DMS 273 (cell line): ENCODE measurements around the gene PSMD1.

Experiments used
- DNase-seq: peaks from one replicate; lab custom pipeline; 2025; ENCODE audit not compliant: unreplicated experiment; lab: John Stamatoyannopoulos, UW

Gene PSMD1

DNA sequence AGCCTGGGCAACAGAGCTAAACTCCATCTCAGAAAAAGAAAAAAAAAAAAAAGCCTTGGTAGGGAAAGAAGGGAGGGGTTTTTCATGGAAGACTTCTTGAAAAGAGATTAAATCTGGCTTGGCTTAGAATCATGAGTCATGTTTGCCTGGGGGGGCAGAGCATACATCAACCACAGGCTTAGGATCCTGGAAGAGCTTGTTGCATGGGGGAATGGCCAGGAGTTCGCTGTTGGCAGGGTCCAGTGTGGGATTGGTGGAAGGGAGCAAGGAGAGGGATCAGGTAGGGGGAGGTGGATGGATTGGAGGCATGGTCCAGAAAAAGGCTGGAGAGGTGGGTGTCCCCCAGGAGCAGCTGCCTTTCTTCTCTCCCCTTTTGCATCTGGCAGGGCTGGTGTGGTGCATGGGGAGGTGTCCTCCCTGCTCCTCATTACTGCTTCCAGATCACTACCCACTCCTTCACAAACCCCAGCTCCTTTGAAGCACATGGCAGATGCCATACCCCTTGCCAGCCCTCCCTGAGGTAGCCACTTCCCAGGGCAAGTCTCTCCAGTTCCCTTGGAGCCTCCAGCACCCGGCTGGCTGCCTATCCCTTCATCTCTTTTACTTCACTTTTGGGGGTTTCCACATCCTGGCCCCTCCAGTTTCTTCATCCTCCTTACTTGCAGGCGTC, 144.3 kb downstream of the PSMD1 start:
- DNase-seq = peak; percentile 22

DNA sequence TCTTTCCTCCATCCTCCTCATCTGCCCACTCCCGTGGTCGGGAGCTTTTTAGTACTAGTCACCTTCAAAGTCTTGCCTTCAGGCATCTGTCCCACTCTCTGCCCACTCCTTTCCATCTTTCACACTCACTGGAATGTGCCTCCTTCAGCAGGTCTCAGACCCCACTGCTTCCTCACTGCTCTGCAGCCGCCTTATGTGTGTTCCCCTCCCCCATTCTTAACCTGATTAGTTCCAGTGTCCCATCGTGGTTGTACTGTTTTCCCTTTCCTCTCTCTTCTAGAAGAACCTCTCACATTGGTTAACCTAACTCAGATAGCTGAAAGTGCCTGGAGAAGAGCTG, 144.8 kb downstream of the PSMD1 start:
- DNase-seq = no peak

DNA sequence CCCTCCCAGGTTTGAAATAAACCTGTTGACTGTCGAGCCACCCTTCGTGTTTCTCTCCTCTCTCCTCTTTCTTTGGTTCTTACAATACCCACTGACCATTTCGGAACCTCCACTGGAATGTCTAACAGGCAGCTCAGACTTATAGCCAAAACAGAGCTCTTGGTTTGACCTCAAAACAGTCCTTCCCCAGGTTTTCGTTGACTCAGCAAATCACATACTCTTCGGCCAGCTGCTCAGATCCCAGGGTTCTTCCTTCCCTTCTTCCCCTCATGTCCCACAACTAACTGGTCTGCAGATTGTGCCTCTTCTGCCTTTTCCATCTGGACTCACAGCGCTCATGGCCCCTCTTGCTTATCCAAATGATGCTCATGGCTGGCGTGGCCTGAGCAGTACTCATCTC, 146.4 kb downstream of the PSMD1 start:
- DNase-seq = no peak

DNA sequence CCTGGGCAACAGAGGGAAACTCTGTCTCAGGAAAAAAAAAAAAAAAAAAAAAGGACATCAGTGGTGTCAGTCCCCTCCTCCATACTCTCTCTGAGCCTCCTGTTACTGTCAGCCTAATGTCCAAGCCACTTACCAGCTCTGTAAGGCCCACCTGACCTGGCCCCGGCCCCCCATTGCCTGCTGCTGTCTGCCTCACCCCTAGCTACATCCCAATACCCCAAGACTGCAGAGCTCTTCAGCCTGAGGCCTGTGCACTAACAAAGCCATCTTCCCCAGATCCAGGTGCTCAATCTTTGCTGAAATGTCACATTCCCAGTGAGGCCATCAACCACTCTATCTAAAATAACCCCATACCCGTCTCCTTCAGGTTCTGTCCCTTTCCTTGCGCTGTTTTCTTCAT, 147.5 kb downstream of the PSMD1 start:
- no peak for DNase-seq

DNA sequence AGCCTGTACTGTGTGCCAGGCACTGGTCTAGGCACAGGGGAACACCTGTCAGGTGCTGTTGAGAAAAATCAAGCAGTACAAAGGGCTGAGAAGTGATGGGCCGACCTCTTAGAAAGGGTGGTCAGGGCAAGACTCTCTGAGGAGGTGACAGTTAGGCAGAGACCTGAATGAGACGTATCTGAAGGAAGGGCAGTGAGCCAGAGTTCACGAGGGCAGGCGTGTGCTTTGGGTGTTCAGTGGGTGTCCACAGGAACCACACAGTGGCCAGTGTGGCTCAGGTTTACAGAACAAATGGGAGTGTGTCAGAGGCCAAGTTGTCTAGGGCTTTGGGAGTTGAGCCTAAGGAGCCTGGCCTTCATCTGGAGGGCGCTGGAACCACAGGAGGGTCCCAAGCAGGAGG, 147.9 kb downstream of the PSMD1 start:
- no peak for DNase-seq

DNA sequence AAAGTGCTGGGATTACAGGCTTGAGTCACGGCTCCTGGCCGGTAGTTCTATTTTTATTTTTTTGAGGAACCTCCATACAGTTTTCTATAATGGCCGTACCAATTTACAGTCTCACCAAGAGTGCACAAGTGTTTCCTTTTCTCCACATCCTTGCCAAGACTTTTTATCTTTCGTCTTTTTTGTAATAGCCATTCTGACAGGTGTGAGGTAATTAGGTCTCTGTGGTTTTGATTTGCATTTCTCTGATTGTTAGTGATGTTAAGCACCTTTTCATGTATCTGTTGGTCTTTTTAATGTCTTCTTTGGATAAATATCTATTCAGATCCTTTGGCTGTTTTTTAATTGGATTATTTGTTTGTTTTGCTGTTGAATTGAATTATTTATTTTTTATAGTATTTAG, 151.1 kb downstream of the PSMD1 start:
- no peak for DNase-seq

DNA sequence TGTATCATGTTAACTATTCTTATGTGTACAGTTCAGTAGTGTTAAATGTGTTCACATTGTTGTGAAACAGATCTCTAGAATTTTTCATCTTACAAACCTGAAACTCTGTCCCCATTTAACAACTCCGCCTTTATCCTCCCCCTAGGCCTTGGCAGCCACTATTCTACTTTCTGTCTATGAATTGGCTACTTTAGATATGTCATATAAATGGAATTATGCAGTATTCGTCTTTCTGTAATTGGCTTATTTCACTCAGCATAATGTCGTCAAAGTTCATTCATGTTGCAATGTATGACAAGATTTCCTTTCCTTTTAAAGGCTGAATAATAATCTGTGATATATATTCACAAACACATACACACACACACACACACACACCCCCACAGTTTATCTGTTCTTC, 154.1 kb downstream of the PSMD1 start:
- no peak for DNase-seq

DNA sequence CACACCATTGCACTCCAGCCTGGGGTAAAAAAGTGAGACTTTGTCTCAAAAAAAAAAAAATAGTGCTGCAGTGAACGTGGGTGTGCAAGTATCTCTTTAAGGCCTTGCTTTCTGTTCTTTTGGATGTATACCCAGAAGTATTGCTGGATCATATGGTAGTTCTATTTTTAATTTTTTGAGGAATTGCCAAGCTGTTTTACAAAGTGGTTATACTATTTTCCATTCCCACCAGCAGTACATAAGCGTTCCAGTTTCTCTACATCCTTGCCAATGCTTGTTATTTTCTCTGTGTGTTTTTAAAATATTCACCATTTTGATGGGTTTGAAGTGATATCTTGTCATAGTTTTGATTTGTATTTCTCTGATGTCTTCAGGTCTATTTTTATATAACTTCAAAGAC, 154.8 kb downstream of the PSMD1 start:
- DNase-seq = no peak

DNA sequence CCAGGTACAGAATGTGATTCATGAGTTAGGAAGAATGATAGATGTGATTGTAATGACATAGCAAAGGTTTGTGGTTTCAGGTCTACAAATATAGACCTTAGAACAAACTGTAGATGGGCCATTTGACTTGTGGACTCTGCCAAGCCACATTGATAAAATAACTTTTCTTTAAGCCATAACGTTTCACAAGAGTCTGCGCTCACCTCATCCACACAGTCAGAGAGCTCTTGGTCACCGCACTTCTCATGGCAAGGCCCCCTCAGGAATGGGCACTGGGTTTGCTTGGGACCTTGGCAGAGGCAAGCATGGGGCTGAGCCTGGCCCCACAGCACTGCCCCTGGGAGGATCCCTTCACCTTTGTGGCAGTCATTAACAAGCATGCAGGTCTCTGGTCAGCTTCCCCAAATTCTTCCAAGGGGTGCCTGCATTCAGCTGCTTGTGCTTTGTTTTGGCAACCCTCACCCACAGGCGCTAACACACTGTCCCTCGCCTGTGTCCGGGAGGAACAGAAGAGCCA, 155.7 kb downstream of the PSMD1 start:
- DNase-seq = no peak

DNA sequence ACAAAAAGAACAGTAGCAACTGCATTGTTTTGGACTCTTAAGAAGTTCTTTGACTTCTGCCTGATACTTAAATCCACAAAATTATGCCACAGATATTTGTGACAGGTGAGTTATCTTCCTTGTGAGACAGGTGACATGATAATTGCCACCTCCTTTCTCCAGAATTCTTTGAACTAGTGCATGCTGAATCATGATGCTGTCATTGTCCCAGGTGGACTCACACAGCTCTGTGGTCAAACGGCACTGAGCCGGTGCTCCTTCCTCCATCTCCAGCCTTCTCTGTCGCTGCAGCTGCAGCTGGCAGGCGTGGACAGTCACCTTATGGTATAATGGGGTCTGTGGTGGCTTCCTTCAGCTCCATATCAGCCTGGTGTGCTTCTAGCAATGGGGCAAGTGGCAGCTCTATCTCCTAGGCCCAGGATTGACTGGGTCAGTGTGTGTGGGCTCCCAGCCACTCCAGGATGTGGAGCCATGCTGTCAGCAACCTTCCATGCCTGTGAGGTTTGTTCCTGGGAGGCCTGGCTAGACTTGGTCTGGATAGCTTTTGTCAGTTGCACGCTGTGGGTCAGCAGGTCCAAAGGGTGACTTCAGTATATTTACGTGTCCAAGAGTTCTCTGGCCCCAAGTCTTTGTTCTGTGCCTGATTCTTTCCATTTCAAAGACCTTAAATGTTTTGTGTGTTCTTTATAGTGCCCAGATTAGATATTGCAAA, 157.4 kb downstream of the PSMD1 start:
- DNase-seq = no peak

DNA sequence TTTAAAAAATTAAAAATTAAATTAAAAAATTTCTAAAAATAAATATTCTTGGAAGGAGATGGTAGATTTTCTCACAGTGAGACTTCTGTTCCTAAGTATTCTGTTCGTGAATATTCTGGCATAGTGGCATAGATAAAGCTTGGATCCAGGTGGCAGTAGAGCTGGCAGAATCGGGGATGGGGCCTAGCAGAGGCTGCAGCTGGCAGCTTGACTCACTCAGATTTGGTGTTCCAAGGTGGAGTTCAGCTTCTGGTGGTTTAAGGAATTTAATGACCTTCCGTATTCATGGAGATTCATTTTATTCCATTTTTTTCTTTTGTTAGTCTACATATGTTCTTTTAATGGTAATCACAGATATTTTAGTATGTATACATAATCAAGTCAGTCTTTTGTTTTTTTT, 161.7 kb downstream of the PSMD1 start:
- DNase-seq = peak; percentile 9

DNA sequence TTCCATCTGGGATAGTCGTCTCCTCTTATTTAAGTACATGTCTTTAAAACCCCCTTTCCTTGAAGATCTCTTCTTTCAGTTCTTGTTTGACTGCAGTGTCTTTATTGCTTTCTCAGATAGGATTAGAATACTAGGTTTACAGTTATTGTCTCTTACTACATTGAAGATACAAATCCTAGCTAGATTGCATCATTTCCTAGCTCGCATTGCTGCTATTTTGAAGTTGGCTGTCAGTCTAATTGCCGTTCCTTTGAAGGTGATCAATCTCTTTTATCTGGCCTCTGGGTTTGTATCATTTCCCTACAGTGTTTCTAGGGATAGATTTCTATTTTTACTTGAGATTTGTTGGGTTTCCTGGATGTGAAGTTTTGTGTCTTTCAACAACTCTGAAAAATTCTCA, 162.6 kb downstream of the PSMD1 start:
- DNase-seq = no peak

DNA sequence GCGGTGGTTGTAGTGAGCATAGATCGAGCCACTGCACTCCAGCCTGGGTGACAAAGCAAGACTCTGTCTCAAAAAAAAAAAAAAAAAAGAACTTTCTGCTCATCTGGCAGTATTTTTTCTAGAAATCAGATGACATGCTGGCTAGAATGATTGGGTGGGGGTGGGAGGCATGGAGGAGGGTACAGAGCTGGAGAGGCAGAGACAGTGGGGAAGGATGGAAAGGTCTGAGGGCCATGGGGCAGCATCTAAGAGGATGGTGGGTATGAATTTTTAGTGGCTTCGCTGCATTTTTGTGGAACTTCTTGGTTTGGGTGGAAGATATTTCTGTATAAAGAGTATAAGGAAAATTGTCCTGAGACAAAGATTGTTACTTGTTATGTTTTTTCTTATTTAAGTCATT, 165.1 kb downstream of the PSMD1 start:
- no peak for DNase-seq
